Central memory CD8-positive, alpha-beta T cell (primary cell): ENCODE measurements around the gene UNC5A.
A peak's percentile ranks its signal among the peaks of the same experiment; 100 is the strongest.
"Not testable (repeated sequence)": the region's sequence is repeated elsewhere in the genome, so short reads cannot be mapped to it uniquely, and the experiment has no call there.

Source experiments
- ATAC-seq: fragments of 150-1000 bp; cut with Tn5 transposase; replicated peaks from 2 replicates; pipeline ENCODE4 v1.10.0; 2022; ENCODE audit warnings: mild to moderate bottlenecking, moderate FRiP score, moderate number of reproducible peaks; ENCODE audit not compliant: poor library complexity, severe bottlenecking; ENCODE audit errors: extremely low read depth
- DNase-seq, 2 donors: peaks; one replicate each; pipeline ENCODE4 v3.0.0; 2021; ENCODE audit warnings: low spot score in 2 of 2
- H3K27ac Mint-ChIP-seq: one replicate; pipeline ENCODE4 v1.8.0; 2022; ENCODE audit warnings: low read depth, mild to moderate bottlenecking, moderate library complexity, mixed read lengths
- H3K27me3 Mint-ChIP-seq: one replicate; pipeline ENCODE4 v1.8.0; 2022; ENCODE audit warnings: mixed read lengths
- H3K36me3 Mint-ChIP-seq: one replicate; pipeline ENCODE4 v1.8.0; 2022; ENCODE audit warnings: mild to moderate bottlenecking, moderate library complexity, mixed read lengths; ENCODE audit not compliant: insufficient read depth
- H3K4me1 Mint-ChIP-seq: one replicate; pipeline ENCODE4 v1.8.0; 2022; ENCODE audit warnings: mixed read lengths
- H3K4me3 Mint-ChIP-seq: one replicate; pipeline ENCODE4 v1.8.0; 2022; ENCODE audit warnings: mild to moderate bottlenecking, moderate library complexity, mixed read lengths
- H3K9me3 Mint-ChIP-seq: one replicate; pipeline ENCODE4 v1.8.0; 2022; ENCODE audit warnings: mixed read lengths

The UNC5A gene

DNA sequence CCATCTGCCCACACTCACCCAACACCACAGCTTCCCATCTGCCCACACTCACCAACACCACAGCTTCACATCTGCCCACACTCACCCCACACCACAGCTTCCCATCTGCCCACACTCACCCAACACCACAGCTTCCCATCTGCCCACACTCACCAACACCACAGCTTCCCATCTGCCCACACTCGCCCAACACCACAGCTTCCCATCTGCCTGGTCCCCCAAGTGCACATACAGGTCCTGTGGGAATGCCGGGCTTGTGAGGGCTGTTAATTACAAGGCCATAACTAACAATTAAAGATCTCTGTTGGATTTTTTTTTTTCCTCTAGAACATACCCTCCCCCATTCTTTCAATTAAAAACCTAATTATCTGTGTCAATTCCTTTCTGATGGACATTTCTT lies 62.7 kb downstream of the UNC5A start:
- DNase-seq: peak in 1 of 2 donors; percentile 15
- Mint-ChIP-seq H3K27me3 (peaks cover 21% of the 10 kb centered on the region), H3K4me3 (peak overlapping the region; percentile 9), H3K36me3 (peaks cover 21% of the 10 kb centered on the region), H3K4me1 (peaks cover 33% of the 10 kb centered on the region), H3K27ac (peak overlapping the region; percentile 91)
- H3K9me3 Mint-ChIP-seq, ATAC-seq: not testable (repeated sequence)

DNA sequence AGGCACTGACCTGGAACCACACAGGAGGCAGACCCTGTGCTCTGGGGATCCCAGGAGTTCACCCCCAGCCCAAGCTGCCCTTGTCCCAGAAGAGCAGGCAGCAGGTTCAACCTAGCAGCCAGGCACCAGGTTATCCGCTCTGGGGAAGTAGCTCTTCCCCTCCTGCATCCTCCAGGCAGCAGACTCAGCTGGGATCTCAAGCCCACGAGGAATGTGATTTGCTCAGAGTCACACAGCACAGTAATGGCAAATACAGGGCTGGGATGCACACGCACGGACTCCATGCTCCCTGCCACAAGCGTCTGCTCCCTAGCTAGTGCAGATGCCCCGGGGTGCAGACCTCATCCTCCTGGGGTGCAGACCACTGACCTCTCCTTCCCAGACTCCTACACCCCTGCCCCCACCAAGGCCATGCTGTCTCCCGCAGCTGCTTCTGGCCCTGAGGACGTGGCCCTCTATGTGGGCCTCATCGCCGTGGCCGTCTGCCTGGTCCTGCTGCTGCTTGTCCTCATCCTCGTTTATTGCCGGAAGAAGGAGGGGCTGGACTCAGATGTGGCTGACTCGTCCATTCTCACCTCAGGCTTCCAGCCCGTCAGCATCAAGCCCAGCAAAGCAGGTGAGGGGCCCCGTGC lies 63.3 kb downstream of the UNC5A start:
- H3K9me3 Mint-ChIP-seq: no peaks in the 10 kb centered on the region
- peaks cover 21% of the 10 kb centered on the region for H3K36me3 Mint-ChIP-seq
- ATAC-seq (no peak), DNase-seq (no peak)
- peaks cover 33% of the 10 kb centered on the region for H3K4me1 Mint-ChIP-seq
- H3K27ac Mint-ChIP-seq: peak overlapping the region; percentile 91
- no peak overlapping the region for H3K4me3 Mint-ChIP-seq
- H3K27me3 Mint-ChIP-seq: peaks cover 27% of the 10 kb centered on the region

DNA sequence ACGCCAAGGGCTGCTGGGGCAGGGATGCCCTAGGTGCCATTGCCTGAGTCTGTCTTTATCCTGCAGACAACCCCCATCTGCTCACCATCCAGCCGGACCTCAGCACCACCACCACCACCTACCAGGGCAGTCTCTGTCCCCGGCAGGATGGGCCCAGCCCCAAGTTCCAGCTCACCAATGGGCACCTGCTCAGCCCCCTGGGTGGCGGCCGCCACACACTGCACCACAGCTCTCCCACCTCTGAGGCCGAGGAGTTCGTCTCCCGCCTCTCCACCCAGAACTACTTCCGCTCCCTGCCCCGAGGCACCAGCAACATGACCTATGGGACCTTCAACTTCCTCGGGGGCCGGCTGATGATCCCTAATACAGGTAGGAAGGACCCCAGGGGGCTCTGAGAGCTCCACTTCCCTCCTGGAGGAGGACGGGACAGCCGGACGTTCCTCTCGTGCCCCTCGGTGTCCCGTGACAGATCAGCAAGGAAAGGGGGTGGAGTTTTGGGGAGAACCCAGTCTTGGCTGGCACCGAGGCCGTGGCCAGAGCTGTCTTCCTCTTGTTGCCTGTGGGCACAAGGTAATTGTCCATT lies 63.9 kb downstream of the UNC5A start:
- DNase-seq (no peak), ATAC-seq (no peak)
- peaks cover 33% of the 10 kb centered on the region for H3K27me3 Mint-ChIP-seq
- H3K27ac Mint-ChIP-seq: peak overlapping the region; percentile 91
- peaks cover 33% of the 10 kb centered on the region for H3K4me1 Mint-ChIP-seq
- H3K9me3 Mint-ChIP-seq: no peaks in the 10 kb centered on the region
- H3K4me3 Mint-ChIP-seq: no peak overlapping the region
- H3K36me3 Mint-ChIP-seq: peaks cover 17% of the 10 kb centered on the region

DNA sequence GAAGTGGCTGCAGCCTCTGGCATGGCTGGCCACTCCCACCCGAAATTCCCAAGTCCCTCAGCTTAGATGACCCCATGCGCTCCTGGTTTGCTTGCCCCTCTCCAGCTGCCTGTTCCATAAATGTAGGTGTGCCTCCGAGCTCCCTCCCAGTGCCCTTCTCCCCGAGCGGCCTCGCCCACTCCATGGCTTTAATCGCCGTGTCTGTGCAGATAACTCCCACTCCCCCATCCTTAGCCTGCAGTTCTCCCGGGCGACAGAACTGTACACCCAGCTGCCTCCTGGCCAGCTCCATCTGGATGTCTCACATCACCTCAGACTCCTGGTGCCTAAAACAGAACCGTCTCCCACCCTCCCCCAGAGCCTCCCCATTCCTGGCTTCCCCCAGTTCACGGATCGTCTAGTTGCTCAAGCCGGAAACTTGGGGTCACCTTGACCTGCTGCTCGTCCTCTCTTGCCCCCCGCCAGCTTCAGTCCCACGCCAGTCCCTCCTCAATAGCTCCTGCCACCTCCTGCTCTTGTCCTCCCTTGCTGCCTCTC lies 64.7 kb downstream of the UNC5A start:
- no peak overlapping the region for H3K4me3 Mint-ChIP-seq
- no peak for DNase-seq
- peaks cover 37% of the 10 kb centered on the region for H3K27me3 Mint-ChIP-seq
- H3K36me3 Mint-ChIP-seq: peaks cover 17% of the 10 kb centered on the region
- peaks cover 32% of the 10 kb centered on the region for H3K4me1 Mint-ChIP-seq
- no peak overlapping the region for H3K27ac Mint-ChIP-seq
- no peaks in the 10 kb centered on the region for H3K9me3 Mint-ChIP-seq
- no peak for ATAC-seq

DNA sequence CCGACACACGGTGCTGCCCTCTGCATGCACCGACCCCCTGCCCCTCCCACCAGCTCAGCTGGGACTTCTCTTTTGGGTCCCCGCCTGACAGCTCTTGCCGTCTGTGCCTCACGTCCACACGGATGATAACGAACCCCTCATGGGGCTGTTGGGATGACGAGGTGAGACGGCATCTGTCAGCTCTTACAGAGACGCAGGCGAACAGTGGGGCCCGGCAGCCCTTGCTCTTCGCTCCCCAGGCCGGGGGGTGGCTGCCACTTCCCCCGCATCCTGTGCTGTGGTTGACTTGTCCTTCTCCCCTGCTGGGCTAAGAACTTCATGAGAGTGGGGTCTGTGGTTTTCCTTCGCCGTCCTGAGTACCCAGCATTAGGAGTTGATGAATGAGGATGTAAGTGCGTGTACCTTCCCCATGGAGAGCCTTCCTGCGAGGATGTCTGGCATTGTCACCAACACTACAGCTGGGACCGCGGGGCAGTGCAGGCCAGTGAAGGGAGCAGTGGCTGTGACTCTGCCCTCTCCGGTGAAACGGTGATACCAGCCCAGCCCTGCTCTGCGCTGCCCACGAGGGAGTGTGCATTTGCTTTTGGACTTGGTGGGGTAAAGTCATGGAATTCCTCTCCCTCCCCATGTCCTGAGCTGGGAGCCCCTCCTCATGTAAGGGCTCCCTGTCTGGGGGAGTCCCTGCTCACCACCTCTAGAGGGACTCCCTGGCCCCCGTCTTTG lies 65.6 kb downstream of the UNC5A start:
- peaks cover 27% of the 10 kb centered on the region for H3K4me1 Mint-ChIP-seq
- H3K9me3 Mint-ChIP-seq: no peaks in the 10 kb centered on the region
- DNase-seq (no peak), ATAC-seq (peak; percentile 36)
- H3K4me3 Mint-ChIP-seq: peak overlapping the region; percentile 45
- peaks cover 42% of the 10 kb centered on the region for H3K27me3 Mint-ChIP-seq
- peaks cover 14% of the 10 kb centered on the region for H3K36me3 Mint-ChIP-seq
- H3K27ac Mint-ChIP-seq: no peak overlapping the region

DNA sequence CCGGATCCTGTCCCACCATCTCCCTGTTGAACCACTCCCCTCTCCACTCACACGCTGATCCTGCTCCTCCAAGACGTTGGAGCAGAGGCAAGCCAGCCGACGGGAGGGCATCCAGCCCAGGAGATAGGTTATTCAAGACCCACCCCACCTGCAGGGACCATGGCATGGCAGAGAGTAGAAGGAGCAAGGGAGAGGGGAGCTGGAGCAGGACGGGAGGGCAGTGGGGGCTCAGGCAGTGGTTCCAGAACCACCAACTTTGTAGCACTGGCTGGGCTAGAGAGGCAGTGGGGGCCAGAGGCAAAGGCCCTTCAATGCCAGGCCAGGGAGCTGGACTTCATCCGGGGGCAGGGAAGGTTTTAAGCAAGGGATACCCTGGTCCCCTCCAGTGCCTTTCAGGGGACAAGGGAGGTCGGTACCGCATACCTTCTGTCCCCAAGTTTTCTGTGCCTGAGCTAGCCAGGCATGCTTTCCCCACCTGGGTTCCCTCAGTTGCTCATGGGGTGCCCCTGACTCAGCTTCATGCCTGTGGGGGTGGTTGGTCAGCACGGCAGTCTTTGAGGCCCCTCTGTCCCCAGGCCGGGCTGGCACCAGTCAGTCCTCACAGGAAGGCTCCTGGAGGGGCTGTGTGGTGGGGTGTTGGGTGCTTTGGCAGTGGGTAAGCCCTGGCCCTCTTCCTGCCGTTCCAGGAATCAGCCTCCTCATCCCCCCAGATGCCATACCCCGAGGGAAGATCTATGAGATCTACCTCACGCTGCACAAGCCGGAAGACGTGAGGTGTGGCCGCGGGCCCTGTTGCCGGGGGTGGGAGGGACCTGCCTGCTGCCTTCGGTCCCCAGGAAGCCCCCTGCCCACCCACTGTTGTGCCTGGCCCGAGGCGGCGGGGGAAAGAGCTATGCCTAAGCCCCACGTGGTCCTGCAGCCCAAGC lies 66.4 kb downstream of the UNC5A start:
- DNase-seq (no peak), ATAC-seq (no peak)
- H3K36me3 Mint-ChIP-seq: peaks cover 14% of the 10 kb centered on the region
- H3K27me3 Mint-ChIP-seq: peaks cover 50% of the 10 kb centered on the region
- H3K4me3 Mint-ChIP-seq: no peak overlapping the region
- H3K4me1 Mint-ChIP-seq: peaks cover 27% of the 10 kb centered on the region
- no peaks in the 10 kb centered on the region for H3K9me3 Mint-ChIP-seq
- no peak overlapping the region for H3K27ac Mint-ChIP-seq

DNA sequence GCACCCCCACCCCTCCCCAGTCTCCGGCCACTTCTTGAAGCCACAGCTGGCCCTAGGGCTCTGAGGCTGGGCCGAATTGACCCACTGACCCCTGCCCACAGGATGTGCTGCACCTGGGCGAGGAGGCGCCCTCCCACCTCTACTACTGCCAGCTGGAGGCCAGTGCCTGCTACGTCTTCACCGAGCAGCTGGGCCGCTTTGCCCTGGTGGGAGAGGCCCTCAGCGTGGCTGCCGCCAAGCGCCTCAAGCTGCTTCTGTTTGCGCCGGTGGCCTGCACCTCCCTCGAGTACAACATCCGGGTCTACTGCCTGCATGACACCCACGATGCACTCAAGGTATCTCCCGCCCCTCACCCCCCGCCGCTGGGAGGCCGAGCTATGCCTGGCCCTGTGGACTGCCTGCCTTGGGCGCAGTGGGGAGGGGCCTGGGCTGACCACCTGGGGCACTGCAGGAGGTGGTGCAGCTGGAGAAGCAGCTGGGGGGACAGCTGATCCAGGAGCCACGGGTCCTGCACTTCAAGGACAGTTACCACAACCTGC lies 67.5 kb downstream of the UNC5A start:
- Mint-ChIP-seq H3K27ac (no peak overlapping the region), H3K4me3 (no peak overlapping the region), H3K4me1 (peaks cover 27% of the 10 kb centered on the region), H3K36me3 (peaks cover 9% of the 10 kb centered on the region), H3K27me3 (peaks cover 55% of the 10 kb centered on the region), H3K9me3 (no peaks in the 10 kb centered on the region)
- ATAC-seq (no peak), DNase-seq (no peak)

DNA sequence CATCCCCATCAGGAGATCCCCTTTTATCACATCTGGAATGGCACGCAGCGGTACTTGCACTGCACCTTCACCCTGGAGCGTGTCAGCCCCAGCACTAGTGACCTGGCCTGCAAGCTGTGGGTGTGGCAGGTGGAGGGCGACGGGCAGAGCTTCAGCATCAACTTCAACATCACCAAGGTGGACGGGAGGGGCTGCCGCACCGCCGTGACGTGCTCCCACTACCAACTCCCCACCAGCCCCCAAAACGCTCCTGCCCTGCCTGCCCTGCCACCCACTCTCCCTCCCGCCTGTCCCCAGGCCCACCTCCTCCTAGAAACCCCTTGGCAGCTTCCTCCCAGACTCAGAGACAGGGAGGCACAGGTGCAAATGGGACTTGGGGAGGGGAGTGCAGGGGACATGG lies 68.1 kb downstream of the UNC5A start:
- ATAC-seq: no peak
- Mint-ChIP-seq H3K36me3 (peaks cover 5% of the 10 kb centered on the region), H3K27me3 (peaks cover 55% of the 10 kb centered on the region), H3K9me3 (no peaks in the 10 kb centered on the region), H3K4me3 (no peak overlapping the region), H3K27ac (no peak overlapping the region), H3K4me1 (peaks cover 22% of the 10 kb centered on the region)
- DNase-seq: no peak

DNA sequence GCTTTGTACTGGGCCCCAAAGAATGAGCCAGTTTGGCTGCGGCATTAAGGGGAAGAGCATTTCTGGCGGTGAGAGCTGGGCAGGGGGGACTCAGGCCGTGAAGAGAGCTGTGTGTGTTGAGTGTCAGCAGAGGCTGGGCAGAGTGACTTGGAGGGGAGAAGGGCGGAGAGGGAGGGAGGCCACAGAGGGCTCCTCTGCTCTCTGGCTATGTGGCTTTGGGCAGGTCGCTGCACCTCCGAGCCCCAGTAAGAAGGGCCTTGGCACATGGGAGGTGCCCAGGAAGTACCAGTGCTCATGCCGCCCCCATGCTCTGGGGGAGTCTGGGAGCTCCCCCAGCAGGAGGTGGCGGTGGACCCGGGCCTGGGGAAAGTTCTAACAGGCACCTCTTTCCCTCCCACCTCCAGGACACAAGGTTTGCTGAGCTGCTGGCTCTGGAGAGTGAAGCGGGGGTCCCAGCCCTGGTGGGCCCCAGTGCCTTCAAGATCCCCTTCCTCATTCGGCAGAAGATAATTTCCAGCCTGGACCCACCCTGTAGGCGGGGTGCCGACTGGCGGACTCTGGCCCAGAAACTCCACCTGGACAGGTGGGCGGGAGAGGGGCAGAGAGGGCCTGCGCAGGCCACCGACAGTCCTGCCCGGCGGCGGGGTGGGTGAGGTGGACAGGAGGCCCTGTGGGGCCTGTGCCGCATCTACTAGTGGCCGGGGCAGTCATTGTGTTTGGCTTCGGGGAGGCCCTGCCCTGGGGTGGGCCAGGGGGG lies 68.7 kb downstream of the UNC5A start:
- no peak overlapping the region for H3K4me3 Mint-ChIP-seq
- H3K36me3 Mint-ChIP-seq: peaks cover 3% of the 10 kb centered on the region
- H3K27me3 Mint-ChIP-seq: peaks cover 55% of the 10 kb centered on the region
- H3K4me1 Mint-ChIP-seq: peaks cover 18% of the 10 kb centered on the region
- H3K27ac Mint-ChIP-seq: no peak overlapping the region
- H3K9me3 Mint-ChIP-seq: no peaks in the 10 kb centered on the region
- DNase-seq: no peak
- ATAC-seq: no peak

DNA sequence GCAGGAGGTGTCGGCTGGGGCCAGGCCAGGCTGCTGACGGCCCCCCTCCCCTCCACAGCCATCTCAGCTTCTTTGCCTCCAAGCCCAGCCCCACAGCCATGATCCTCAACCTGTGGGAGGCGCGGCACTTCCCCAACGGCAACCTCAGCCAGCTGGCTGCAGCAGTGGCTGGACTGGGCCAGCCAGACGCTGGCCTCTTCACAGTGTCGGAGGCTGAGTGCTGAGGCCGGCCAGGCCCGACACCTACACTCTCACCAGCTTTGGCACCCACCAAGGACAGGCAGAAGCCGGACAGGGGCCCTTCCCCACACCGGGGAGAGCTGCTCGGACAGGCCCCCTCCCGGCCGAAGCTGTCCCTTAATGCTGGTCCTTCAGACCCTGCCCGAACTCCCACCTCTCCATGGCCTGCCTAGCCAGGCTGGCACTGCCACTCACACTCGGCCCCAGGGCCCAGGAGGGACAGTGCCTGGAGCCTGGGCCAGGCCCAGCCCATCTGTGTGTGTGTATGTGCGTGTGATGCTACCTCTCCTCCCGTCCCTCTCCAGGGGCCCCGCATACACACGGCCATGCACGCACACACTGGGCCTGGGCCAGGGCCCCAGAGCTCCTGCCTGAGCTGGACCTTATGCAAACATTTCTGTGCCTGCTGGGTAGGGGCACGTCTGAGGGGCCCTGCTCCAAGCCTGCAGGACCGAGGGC lies 69.5 kb downstream of the UNC5A start:
- Mint-ChIP-seq H3K4me1 (peaks cover 22% of the 10 kb centered on the region), H3K36me3 (peaks cover 2% of the 10 kb centered on the region), H3K27ac (no peak overlapping the region), H3K4me3 (no peak overlapping the region), H3K27me3 (peaks cover 55% of the 10 kb centered on the region), H3K9me3 (no peaks in the 10 kb centered on the region)
- DNase-seq: no peak
- no peak for ATAC-seq

DNA sequence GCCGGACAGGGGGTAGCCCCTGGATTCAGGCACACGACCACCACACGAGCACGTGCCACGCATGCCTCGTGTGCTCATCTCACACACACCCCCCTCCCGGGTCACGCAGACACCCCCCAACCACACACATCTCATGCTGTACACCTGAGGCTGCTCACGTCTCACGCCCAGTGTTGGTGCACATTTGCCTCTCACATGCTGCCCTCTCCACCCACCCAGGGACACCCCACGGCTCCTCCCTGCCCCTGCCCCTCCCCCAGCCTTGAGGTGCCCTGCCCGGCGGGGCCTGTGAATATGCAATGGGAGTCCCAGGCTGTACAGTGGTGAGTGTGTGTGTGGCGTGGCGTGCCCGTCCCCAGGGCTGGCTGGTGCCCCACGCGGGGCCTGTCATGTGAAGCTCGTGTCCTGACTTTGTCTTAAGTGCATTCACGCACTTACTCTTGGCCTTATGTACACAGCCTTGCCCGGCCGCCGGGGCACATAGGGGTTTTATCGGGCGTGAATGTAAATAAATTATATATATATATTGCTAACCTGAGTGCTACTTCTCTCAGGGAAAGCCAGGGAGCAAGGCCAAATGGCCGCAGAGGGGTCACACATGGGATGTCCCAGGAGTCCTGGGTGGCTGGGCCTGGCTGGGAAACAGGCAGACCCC lies 70.1 kb downstream of the UNC5A start:
- Mint-ChIP-seq H3K36me3 (no peaks in the 10 kb centered on the region), H3K27ac (no peak overlapping the region), H3K4me3 (no peak overlapping the region), H3K4me1 (peaks cover 19% of the 10 kb centered on the region), H3K9me3 (no peaks in the 10 kb centered on the region), H3K27me3 (peaks cover 50% of the 10 kb centered on the region)
- DNase-seq (no peak), ATAC-seq (no peak)
